Esophagus muscularis mucosa (tissue), 4 donors: ENCODE results near the gene MTUS2. TPM values are rescaled to one million over a fixed set of nuclear protein-coding genes. Genes with fewer than 3 reads are reported as not detected.
A peak's percentile ranks its signal among the peaks of the same experiment; 100 is the strongest.

Experiments
- DNase-seq: peaks from one replicate; pipeline ENCODE4 v3.0.0-alpha.2; 2017; ENCODE audit errors: extremely low spot score
- H3K27ac ChIP-seq, 4 donors: fragments of 200-600 bp; sonication (generic); replicated peaks in 1 of 4; 1 replicate in 3 of 4; 2 replicates in 1 of 4; pipeline ENCODE4 v1.5.1; 2016 to 2019; ENCODE audit warnings: mild to moderate bottlenecking in 1 of 4
- H3K27me3 ChIP-seq, 4 donors: fragments of 200-600 bp; sonication (generic); one replicate each; pipeline versions ENCODE4 v1.5.1 to v1.6.0; 2016 to 2019
- H3K36me3 ChIP-seq, 4 donors: fragments of 200-600 bp; sonication (generic); one replicate each; pipeline ENCODE4 v1.5.1; 2016 to 2019
- H3K4me1 ChIP-seq, 4 donors: fragments of 200-600 bp; sonication (generic); one replicate each; pipeline ENCODE4 v1.5.1; 2016 to 2019
- H3K4me3 ChIP-seq, 4 donors: fragments of 200-600 bp; sonication (generic); 1 replicate in 2 of 4; 2 replicates in 2 of 4; pipeline ENCODE4 v1.5.1; 2016 to 2019; ENCODE audit warnings: mild to moderate bottlenecking in 4 of 4, moderate library complexity in 1 of 4
- H3K9me3 ChIP-seq, 4 donors: fragments of 200-600 bp; sonication (generic); 1 replicate in 3 of 4; 2 replicates in 1 of 4; pipeline ENCODE4 v1.5.1; 2016 to 2019
- EP300 ChIP-seq: sonication (generic); formaldehyde crosslinking; IDR thresholded peaks from one replicate; pipeline ENCODE4 v1.6.1; 2017; ENCODE audit warnings: antibody characterized with exemption
- POLR2A ChIP-seq: fragments of 450-650 bp; IDR thresholded peaks from one replicate; pipeline ENCODE4 v1.6.1; 2017; ENCODE audit warnings: antibody characterized with exemption, moderate library complexity, mild to moderate bottlenecking, low read depth
- POLR2AphosphoS5 ChIP-seq, 2 donors: sonication (generic); formaldehyde crosslinking; IDR thresholded peaks; one replicate each; pipeline ENCODE4 v1.6.1; 2017; ENCODE audit warnings: antibody characterized with exemption in 2 of 2
- WGBS: methylation state at CpG from one replicate; pipeline ENCODE4 v1.1.5; 2018; 5-methylcytosine and 5-hydroxymethylcytosine counted together
- intact Hi-C: fragments of 100-400 bp; cut with DNase I; formaldehyde crosslinking; loops from one replicate; pipeline ENCODE4 v1.15.1; 2023
- total RNA-seq, 4 donors: library from RNA; depleted of rRNA; stranded (reverse); fragments of >200 nt; gene quantifications; one replicate each; pipeline versions ENCODE4 v1.1.0 to v1.2.1, GENCODE V29; 2016
- TF ChIP-seq, protein P1 (sequence below), 3 experiments: fragments of 200-600 bp in 2 of 3; fragments of 450-650 bp in 1 of 3; sonication (generic) in 2 of 3; IDR thresholded peaks; one replicate each; pipeline ENCODE4 v1.5.1; 2017 to 2019; ENCODE audit warnings: antibody characterized with exemption in 3 of 3, mild to moderate bottlenecking in 2 of 3, moderate library complexity in 1 of 3

Gene MTUS2
- total RNA-seq, 4 donors from 2014 or later = 7.1 to 46.2 (median 12.8) TPM

DNA sequence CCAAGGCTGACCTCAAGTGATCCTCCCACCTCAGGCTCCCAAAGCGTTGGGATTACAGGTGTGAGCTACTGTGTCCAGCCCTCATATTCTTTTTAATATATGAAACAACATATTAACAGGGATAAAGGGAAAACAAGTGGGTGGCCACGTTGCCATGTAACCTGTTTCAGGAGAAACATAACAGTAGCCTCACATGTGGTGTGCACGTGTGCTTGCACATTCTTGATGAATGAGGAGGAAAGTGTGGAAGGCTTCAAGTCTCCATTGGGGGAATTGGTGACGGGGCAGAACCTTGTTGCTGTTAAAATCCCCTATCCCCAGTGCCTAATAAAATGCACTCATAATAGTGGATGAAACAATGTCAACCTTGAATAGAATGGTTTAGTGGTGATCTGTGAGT lies 202.3 kb downstream of the MTUS2 start:
- Histone ChIP-seq H3K27me3 (no peaks in the 10 kb centered on the region), H3K4me3 (no peak overlapping the region), H3K36me3 (no peaks in the 10 kb centered on the region), H3K27ac (no peak overlapping the region), H3K9me3 (no peaks in the 10 kb centered on the region), H3K4me1 (no peaks in the 10 kb centered on the region)
- no peak for TF ChIP-seq POLR2AphosphoS5 (IDR thresholded peaks at IDR 0.05)
- TF ChIP-seq, protein P1, sequence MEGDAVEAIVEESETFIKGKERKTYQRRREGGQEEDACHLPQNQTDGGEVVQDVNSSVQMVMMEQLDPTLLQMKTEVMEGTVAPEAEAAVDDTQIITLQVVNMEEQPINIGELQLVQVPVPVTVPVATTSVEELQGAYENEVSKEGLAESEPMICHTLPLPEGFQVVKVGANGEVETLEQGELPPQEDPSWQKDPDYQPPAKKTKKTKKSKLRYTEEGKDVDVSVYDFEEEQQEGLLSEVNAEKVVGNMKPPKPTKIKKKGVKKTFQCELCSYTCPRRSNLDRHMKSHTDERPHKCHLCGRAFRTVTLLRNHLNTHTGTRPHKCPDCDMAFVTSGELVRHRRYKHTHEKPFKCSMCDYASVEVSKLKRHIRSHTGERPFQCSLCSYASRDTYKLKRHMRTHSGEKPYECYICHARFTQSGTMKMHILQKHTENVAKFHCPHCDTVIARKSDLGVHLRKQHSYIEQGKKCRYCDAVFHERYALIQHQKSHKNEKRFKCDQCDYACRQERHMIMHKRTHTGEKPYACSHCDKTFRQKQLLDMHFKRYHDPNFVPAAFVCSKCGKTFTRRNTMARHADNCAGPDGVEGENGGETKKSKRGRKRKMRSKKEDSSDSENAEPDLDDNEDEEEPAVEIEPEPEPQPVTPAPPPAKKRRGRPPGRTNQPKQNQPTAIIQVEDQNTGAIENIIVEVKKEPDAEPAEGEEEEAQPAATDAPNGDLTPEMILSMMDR (IDR thresholded peaks at IDR 0.05) = no peak
- DNase-seq = no peak
- WGBS = 93% methylated on average over 4 of the region's 4 CpGs
- intact Hi-C loops = no loop called here

DNA sequence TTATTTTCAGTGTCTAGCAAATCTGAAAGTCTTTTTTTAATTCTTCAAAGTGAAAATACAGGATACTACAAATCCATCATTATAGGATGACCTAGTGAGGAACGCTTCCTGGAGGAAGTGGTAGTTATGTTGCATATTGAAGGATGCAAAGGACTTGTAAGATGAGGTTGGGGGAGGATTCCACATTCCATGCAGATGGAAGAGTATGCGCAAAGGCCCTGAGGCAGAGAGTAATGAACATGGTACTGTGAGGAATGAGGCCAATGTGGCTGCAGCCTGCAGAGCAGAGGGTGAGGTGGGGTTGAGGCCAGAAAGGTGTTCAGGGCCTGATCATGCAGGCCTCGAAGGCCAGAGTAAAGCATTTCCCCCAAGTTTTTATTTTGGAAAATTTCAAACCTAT lies 202.8 kb downstream of the MTUS2 start:
- no peak for DNase-seq
- 84% methylated on average over 3 of the region's 3 CpGs for WGBS
- H3K4me1 ChIP-seq = no peaks in the 10 kb centered on the region
- H3K27me3 ChIP-seq = no peaks in the 10 kb centered on the region
- H3K27ac ChIP-seq = no peak overlapping the region
- no peaks in the 10 kb centered on the region for H3K9me3 ChIP-seq
- TF ChIP-seq EP300 = no peak
- TF ChIP-seq, protein P1 (IDR thresholded peaks at IDR 0.05) = no peak
- no peak for TF ChIP-seq POLR2AphosphoS5 (IDR thresholded peaks at IDR 0.05)
- no peak for TF ChIP-seq POLR2A
- intact Hi-C loops = no loop called here
- H3K36me3 ChIP-seq = no peaks in the 10 kb centered on the region
- no peak overlapping the region for H3K4me3 ChIP-seq

DNA sequence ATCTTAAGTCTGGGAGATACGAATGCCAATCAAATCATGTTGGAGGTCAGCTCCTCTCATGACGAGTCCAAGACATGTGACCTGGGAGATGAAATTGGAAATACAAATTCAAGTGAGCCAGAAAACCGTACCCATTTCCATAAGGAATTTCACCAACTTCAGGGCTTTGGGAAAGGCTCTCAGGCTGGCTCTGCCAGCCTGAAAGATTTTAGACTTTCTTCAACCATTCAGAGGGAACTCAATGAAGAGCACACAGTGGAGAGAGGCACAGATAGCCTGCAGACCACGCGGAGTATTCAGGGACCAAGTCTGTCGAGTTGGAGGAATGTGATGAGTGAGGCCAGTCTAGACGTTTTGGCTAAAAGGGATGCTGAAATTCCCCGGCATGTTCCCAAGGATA lies 204.6 kb downstream of the MTUS2 start:
- Histone ChIP-seq H3K27me3 (no peaks in the 10 kb centered on the region), H3K9me3 (no peaks in the 10 kb centered on the region), H3K4me3 (no peak overlapping the region), H3K36me3 (no peaks in the 10 kb centered on the region), H3K4me1 (no peaks in the 10 kb centered on the region), H3K27ac (no peak overlapping the region)
- no peak for TF ChIP-seq POLR2A
- TF ChIP-seq, protein P1 (IDR thresholded peaks at IDR 0.05) = no peak
- no peak for TF ChIP-seq EP300
- TF ChIP-seq POLR2AphosphoS5 (IDR thresholded peaks at IDR 0.05) = no peak
- WGBS = 82% methylated on average over 8 of the region's 8 CpGs
- peak; percentile 19 for DNase-seq
- intact Hi-C loops = no loop called here

DNA sequence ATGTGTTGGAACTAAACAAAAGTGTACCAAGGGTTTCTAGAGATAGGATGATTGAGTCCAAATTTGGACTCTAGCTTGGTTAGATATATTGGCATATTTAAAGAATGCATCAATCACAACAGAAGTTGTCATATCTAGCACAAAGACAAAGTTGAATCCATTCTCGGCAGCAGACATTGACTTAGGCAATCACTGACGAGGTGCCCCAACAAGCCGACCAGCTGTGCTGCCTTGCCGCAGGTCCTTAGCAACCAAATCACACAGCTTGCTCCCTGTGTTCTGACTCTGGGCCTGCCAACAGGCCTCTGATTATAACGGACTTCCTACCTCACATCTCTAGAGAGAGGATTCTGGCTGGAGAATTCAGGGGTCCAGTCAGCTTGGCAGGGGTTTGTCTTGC lies 208.7 kb downstream of the MTUS2 start:
- no peaks in the 10 kb centered on the region for H3K9me3 ChIP-seq
- no peak overlapping the region for H3K27ac ChIP-seq
- peak; percentile 75 for DNase-seq
- WGBS = 83% methylated on average over 5 of the region's 5 CpGs
- no peaks in the 10 kb centered on the region for H3K27me3 ChIP-seq
- intact Hi-C loops = no loop called here
- TF ChIP-seq POLR2AphosphoS5 (IDR thresholded peaks at IDR 0.05) (no peak), POLR2A (no peak), EP300 (no peak)
- TF ChIP-seq, protein P1 (IDR thresholded peaks at IDR 0.05) = no peak
- no peaks in the 10 kb centered on the region for H3K4me1 ChIP-seq
- no peak overlapping the region for H3K4me3 ChIP-seq
- H3K36me3 ChIP-seq = no peaks in the 10 kb centered on the region

DNA sequence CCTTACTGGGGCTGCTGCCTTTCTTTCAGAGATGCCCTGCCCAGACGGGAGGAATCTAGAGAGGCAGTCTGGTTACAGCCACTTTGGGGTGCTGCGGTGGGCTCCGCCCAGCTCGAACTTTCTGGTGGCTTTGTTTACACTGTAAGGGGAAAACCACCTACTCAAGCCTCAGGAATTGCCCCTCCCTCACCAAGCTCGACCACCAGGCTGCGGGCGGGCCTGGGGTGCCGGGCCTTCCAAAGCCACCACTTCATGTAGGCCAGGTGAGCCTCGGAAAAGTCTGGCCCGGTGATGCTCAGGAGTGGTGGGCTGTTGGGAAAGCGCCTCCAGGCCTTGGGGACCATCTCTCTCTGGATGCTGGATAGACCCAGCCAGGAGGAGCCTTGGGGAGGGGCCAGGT lies 218.6 kb downstream of the MTUS2 start:
- Histone ChIP-seq H3K27me3 (no peaks in the 10 kb centered on the region), H3K4me1 (no peaks in the 10 kb centered on the region), H3K4me3 (no peak overlapping the region), H3K36me3 (no peaks in the 10 kb centered on the region), H3K27ac (no peak overlapping the region), H3K9me3 (no peaks in the 10 kb centered on the region)
- peak; percentile 14 for DNase-seq
- TF ChIP-seq POLR2A = no peak
- no peak for TF ChIP-seq EP300
- TF ChIP-seq, protein P1 (IDR thresholded peaks at IDR 0.05) = no peak
- TF ChIP-seq POLR2AphosphoS5 (IDR thresholded peaks at IDR 0.05) = no peak
- WGBS = 95% methylated on average over 11 of the region's 11 CpGs
- intact Hi-C loops = no loop called here
